HepG2 (cell line): ENCODE measurements around the gene TSPAN9. TPM values are rescaled to one million over a fixed set of nuclear protein-coding genes. Genes with fewer than 3 reads are reported as not detected.

Experiments
- ATAC-seq: fragments of 200-7000 bp; cut with Tn5 transposase; 3 replicates; pipeline ENCODE4 v1.9.1; 2020; ENCODE audit warnings: mild to moderate bottlenecking, moderate library complexity
- BruUV-seq: library from RNA; stranded (reverse); fragments of 400-500 nt; replicated peaks from 2 replicates; lab custom pipeline; 2021; lab: Mats Ljungman, UMichigan
- CTCF ChIA-PET: fragments of 300-600 bp; formaldehyde crosslinking; extraction: SDS; loops from one replicate; lab custom pipeline; 2021; ENCODE audit warnings: low total read pairs, inconsistent platforms, low intra/inter-chr PET ratio; lab: Yijun Ruan, JAX
- POLR2A ChIA-PET: fragments of 350-600 bp; sonication (Branson Sonifier 250); formaldehyde crosslinking; loops from one replicate; lab custom pipeline; 2020; ENCODE audit warnings: antibody characterized with exemption, inconsistent platforms; lab: Yijun Ruan, JAX
- DNase-seq: peaks from one replicate; pipeline ENCODE4 v3.0.0-alpha.2; 2015; ENCODE audit warnings: low spot score
- FAIRE-seq: peaks from 3 replicates; lab custom pipeline; 2011; peaks lifted over from hg19 to GRCh38; lab: Jason Lieb, UNC
- H2AFZ ChIP-seq: one replicate; pipeline ENCODE4 v1.6.1; 2011; ENCODE audit warnings: low read length, inconsistent platforms
- H3K27ac ChIP-seq: fragments of 300-600 bp; 3 replicates; pipeline ENCODE4 v1.8.0; 2011; ENCODE audit warnings: mixed run types, mild to moderate bottlenecking, mixed read lengths, low read length, inconsistent platforms; ENCODE audit not compliant: insufficient read depth; ENCODE audit errors: extremely low read length
- H3K27me3 ChIP-seq, 2 experiments: fragments of 200-600 bp in 1 of 2; 2 replicates in 1 of 2; 3 replicates in 1 of 2; pipeline versions ENCODE4 v1.6.0 to v1.8.0; 2011; ENCODE audit warnings: low read length in 2 of 2, mild to moderate bottlenecking in 2 of 2, moderate library complexity in 2 of 2, inconsistent platforms in 1 of 2; ENCODE audit not compliant: insufficient read depth in 2 of 2, control insufficient read depth in 1 of 2
- H3K36me3 ChIP-seq, 2 experiments: fragments of 200-600 bp in 1 of 2; replicated peaks in 1 of 2; 2 replicates in 1 of 2; 3 replicates in 1 of 2; pipeline versions ENCODE4 v1.5.1 to v1.8.0; 2011; ENCODE audit warnings: low read length in 2 of 2, inconsistent platforms in 1 of 2; ENCODE audit not compliant: insufficient read depth in 2 of 2, control insufficient read depth in 1 of 2
- H3K4me1 ChIP-seq: 2 replicates; pipeline ENCODE4 v1.5.1; 2012; ENCODE audit warnings: low read length, inconsistent platforms; ENCODE audit not compliant: insufficient read depth
- H3K4me2 ChIP-seq: 2 replicates; pipeline ENCODE4 v1.6.0; 2011; ENCODE audit warnings: low read depth, low read length, inconsistent platforms
- H3K4me3 ChIP-seq, 3 experiments: fragments of 200-600 bp in 1 of 3; sonication (generic), shearing (Covaris generic) in 1 of 3; replicated peaks in 1 of 3; 2 replicates each; pipeline ENCODE4 v1.5.1; 2011 to 2016; ENCODE audit warnings: low read length in 3 of 3, inconsistent platforms in 2 of 3, low read depth in 2 of 3, mild to moderate bottlenecking in 2 of 3, control low read depth in 1 of 3, mixed read lengths in 1 of 3; ENCODE audit not compliant: insufficient read depth in 1 of 3
- H3K79me2 ChIP-seq: one replicate; pipeline ENCODE4 v1.6.1; 2011; ENCODE audit warnings: low read length, inconsistent platforms; ENCODE audit not compliant: insufficient read depth
- H3K9ac ChIP-seq: 2 replicates; pipeline ENCODE4 v1.6.0; 2011; ENCODE audit warnings: mild to moderate bottlenecking, low read depth, low read length, inconsistent platforms; ENCODE audit not compliant: insufficient read depth
- H3K9me3 ChIP-seq: 2 replicates; pipeline ENCODE4 v1.5.1; 2012; ENCODE audit warnings: mild to moderate bottlenecking, low read length
- H4K20me1 ChIP-seq: 2 replicates; pipeline ENCODE4 v1.6.0; 2011; ENCODE audit warnings: inconsistent platforms, mild to moderate bottlenecking, low read length, moderate library complexity; ENCODE audit not compliant: insufficient read depth
- BHLHE40 ChIP-seq: IDR thresholded peaks from 2 replicates; pipeline ENCODE4 v1.6.1; 2011; ENCODE audit warnings: low read length, improper control_type of control experiment
- FOXA1 ChIP-seq, 2 experiments: fragments of 450-650 bp in 1 of 2; sonication (generic) in 1 of 2; formaldehyde crosslinking in 1 of 2; IDR thresholded peaks; 2 replicates each; pipeline versions ENCODE4 v1.4.0 to v1.6.1; 2016 to 2020; ENCODE audit warnings: missing genetic modification reagents in 1 of 2
- NFE2L2 ChIP-seq: fragments of 150-350 bp; IDR thresholded peaks from 2 replicates; pipeline ENCODE4 v1.6.1; 2014; ENCODE audit warnings: low read length
- RARG ChIP-seq: sonication (generic); formaldehyde crosslinking; IDR thresholded peaks from 2 replicates; pipeline ENCODE4 v1.4.0; 2020; ENCODE audit warnings: low read depth, mild to moderate bottlenecking, missing genetic modification reagents
- RNF2 ChIP-seq: fragments of 450-650 bp; conservative IDR thresholded peaks from 2 replicates; pipeline ENCODE4 v1.6.1; 2016; ENCODE audit warnings: low read depth
- SALL2 ChIP-seq: sonication (generic); formaldehyde crosslinking; IDR thresholded peaks from 2 replicates; pipeline ENCODE4 v1.8.1; 2023; ENCODE audit warnings: mild to moderate bottlenecking, missing genetic modification reagents, inconsistent platforms
- ZNF276 ChIP-seq: sonication (generic); formaldehyde crosslinking; IDR thresholded peaks from 2 replicates; pipeline ENCODE4 v1.4.0; 2020; ENCODE audit warnings: mild to moderate bottlenecking, low read depth, missing genetic modification reagents
- ZSCAN29 ChIP-seq: sonication (generic); formaldehyde crosslinking; conservative IDR thresholded peaks from 2 replicates; pipeline ENCODE4 v1.4.0; 2020; ENCODE audit warnings: mild to moderate bottlenecking, missing genetic modification reagents
- WGBS: methylation state at CpG from one replicate; pipeline ENCODE4 v1.1.6; 2017; ENCODE audit warnings: low lambda C conversion rate; 5-methylcytosine and 5-hydroxymethylcytosine counted together
- in situ Hi-C: cut with HindIII; loops from 2 replicates; pipeline ENCODE4 v1.10.0; 2017; ENCODE audit warnings: low pct_unique_long_range_greater_than_20kb; ENCODE audit not compliant: extremely low pct_ligation_motif_present
- intact Hi-C: fragments of 100-400 bp; cut with micrococcal nuclease; formaldehyde crosslinking; loops from one replicate; pipeline ENCODE4 v1.10.0; 2022; ENCODE audit not compliant: unreplicated experiment
- polyA plus RNA-seq, 8 experiments: library from polyadenylated mRNA; depleted of rRNA in 3 of 8; stranded (reverse) in 7 of 8; unstranded in 1 of 8; fragments of >200 nt; fragmentation: Illumina TruSeq in 4 of 8; extraction: Trizol in 4 of 8; gene quantifications; 2 replicates each; pipeline versions ENCODE4 v1.2.1 to v1.2.3, GENCODE V29; 2011 to 2016; ENCODE audit warnings: low read depth in 4 of 8, missing spikeins in 1 of 8, mixed read lengths in 1 of 8; ENCODE audit not compliant: insufficient read depth in 1 of 8
- total RNA-seq, 5 experiments: library from RNA; depleted of rRNA; stranded (reverse); fragments of >200 nt; fragmentation: Illumina TruSeq; extraction: Trizol; gene quantifications; 2 replicates each; pipeline ENCODE4 v1.2.3, GENCODE V29; 2016; ENCODE audit warnings: low read depth in 1 of 5
- TF ChIP-seq, protein P1 (sequence below): sonication (generic); formaldehyde crosslinking; IDR thresholded peaks from 2 replicates; pipeline ENCODE4 v1.9.0; 2021; ENCODE audit warnings: mild to moderate bottlenecking, missing genetic modification reagents
- TF ChIP-seq, protein P2 (sequence below): sonication (generic); formaldehyde crosslinking; IDR thresholded peaks from 2 replicates; pipeline ENCODE4 v1.5.1; 2020; ENCODE audit warnings: missing genetic modification reagents, mild to moderate bottlenecking, borderline replicate concordance
- TF ChIP-seq, protein P3 (sequence below): IDR thresholded peaks from 2 replicates; pipeline ENCODE4 v1.6.1; 2016; ENCODE audit warnings: low read depth

The TSPAN9 gene
- total and polyA plus RNA-seq, 2 of the 13 experiments (the other 11 are each of a cell fraction or from before 2014, with no cell fraction given) = 18.1 to 42.3 TPM

- TF ChIP-seq, protein P1, sequence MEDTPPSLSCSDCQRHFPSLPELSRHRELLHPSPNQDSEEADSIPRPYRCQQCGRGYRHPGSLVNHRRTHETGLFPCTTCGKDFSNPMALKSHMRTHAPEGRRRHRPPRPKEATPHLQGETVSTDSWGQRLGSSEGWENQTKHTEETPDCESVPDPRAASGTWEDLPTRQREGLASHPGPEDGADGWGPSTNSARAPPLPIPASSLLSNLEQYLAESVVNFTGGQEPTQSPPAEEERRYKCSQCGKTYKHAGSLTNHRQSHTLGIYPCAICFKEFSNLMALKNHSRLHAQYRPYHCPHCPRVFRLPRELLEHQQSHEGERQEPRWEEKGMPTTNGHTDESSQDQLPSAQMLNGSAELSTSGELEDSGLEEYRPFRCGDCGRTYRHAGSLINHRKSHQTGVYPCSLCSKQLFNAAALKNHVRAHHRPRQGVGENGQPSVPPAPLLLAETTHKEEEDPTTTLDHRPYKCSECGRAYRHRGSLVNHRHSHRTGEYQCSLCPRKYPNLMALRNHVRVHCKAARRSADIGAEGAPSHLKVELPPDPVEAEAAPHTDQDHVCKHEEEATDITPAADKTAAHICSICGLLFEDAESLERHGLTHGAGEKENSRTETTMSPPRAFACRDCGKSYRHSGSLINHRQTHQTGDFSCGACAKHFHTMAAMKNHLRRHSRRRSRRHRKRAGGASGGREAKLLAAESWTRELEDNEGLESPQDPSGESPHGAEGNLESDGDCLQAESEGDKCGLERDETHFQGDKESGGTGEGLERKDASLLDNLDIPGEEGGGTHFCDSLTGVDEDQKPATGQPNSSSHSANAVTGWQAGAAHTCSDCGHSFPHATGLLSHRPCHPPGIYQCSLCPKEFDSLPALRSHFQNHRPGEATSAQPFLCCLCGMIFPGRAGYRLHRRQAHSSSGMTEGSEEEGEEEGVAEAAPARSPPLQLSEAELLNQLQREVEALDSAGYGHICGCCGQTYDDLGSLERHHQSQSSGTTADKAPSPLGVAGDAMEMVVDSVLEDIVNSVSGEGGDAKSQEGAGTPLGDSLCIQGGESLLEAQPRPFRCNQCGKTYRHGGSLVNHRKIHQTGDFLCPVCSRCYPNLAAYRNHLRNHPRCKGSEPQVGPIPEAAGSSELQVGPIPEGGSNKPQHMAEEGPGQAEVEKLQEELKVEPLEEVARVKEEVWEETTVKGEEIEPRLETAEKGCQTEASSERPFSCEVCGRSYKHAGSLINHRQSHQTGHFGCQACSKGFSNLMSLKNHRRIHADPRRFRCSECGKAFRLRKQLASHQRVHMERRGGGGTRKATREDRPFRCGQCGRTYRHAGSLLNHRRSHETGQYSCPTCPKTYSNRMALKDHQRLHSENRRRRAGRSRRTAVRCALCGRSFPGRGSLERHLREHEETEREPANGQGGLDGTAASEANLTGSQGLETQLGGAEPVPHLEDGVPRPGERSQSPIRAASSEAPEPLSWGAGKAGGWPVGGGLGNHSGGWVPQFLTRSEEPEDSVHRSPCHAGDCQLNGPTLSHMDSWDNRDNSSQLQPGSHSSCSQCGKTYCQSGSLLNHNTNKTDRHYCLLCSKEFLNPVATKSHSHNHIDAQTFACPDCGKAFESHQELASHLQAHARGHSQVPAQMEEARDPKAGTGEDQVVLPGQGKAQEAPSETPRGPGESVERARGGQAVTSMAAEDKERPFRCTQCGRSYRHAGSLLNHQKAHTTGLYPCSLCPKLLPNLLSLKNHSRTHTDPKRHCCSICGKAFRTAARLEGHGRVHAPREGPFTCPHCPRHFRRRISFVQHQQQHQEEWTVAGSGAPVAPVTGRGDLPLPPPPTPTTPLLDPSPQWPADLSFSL (CRISPR knock-in tag) = no peak
- TF ChIP-seq SALL2 (CRISPR knock-in tag) (no peak), FOXA1 (IDR thresholded peaks at IDR 0.05) (no peak), FOXA1 (CRISPR knock-in tag; IDR thresholded peaks at IDR 0.05) (no peak), NFE2L2 (no peak)
These were observed 112.9 kb downstream of the TSPAN9 start (continued) for GRCh38 chr12:3190101-3190500.

DNA sequence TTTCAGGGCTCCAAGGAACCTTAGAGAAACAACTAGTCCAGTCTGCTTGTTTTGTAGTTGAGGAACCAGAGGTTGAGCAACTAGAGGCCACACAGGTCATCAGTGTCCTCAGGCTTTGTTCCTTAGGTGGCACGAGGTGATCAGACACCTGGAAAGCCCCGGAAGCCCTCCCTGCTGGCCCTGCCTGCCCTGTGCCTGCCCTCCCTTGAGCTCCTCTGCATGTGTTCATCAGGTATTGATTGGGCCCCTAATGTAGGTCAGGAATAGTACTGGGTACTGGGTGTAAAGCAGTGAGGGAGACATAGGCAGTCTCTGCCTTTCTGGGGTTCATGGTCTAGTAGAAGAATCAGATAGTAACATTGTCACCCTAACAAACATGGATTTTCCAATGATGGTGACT lies 114.3 kb downstream of the TSPAN9 start:
- Histone ChIP-seq H4K20me1 (peaks cover 23% of the 10 kb centered on the region; the same call in 1 of the 2 replicates), H3K27ac (no peak overlapping the region), H2AFZ (no peak overlapping the region), H3K4me1 (peaks cover 7% of the 10 kb centered on the region), H3K36me3 (no peaks in the 10 kb centered on the region), H3K79me2 (no peaks in the 10 kb centered on the region), H3K4me2 (no peak overlapping the region), H3K9ac (no peak overlapping the region), H3K4me3 (no peak overlapping the region), H3K9me3 (no peaks in the 10 kb centered on the region), H3K27me3 (no peaks in the 10 kb centered on the region)
- POLR2A ChIA-PET = no interaction called here
- intact Hi-C loops = no loop called here
- CTCF ChIA-PET = no interaction called here
- no CpG with 5 or more reads among the region's 2 CpGs for WGBS
- ATAC-seq (no peak), DNase-seq (no peak), FAIRE-seq (no peak)
- in situ Hi-C loops = no loop called here
- BruUV-seq = no TSS peak
- TF ChIP-seq ZNF276 (CRISPR knock-in tag) (no peak), RARG (no peak), RNF2 (no peak), BHLHE40 (no peak), ZSCAN29 (CRISPR knock-in tag) (no peak)
- TF ChIP-seq, protein P2, sequence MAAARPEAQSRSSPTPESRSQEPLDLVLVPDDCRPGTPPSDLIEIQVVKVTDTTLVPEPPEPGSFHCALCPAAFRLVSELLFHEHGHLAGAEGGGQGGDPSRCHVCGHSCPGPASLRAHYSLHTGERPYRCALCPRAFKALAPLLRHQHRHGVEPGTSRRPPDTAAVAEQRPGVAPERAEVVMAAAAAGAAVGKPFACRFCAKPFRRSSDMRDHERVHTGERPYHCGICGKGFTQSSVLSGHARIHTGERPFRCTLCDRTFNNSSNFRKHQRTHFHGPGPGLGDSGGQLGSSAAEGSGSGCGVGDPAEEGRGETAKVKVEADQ (CRISPR knock-in tag) = no peak
- TF ChIP-seq, protein P3, sequence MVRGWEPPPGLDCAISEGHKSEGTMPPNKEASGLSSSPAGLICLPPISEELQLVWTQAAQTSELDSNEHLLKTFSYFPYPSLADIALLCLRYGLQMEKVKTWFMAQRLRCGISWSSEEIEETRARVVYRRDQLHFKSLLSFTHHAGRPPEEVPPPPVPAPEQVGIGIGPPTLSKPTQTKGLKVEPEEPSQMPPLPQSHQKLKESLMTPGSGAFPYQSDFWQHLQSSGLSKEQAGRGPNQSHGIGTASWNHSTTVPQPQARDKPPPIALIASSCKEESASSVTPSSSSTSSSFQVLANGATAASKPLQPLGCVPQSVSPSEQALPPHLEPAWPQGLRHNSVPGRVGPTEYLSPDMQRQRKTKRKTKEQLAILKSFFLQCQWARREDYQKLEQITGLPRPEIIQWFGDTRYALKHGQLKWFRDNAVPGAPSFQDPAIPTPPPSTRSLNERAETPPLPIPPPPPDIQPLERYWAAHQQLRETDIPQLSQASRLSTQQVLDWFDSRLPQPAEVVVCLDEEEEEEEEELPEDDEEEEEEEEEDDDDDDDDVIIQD (CRISPR knock-in tag) = no peak
